Panc1 (cell line): ENCODE results near the gene TRPM5. TPM values are rescaled to one million over a fixed set of nuclear protein-coding genes. Genes with fewer than 3 reads are reported as not detected.
"Not testable (repeated sequence)": the region's sequence is repeated elsewhere in the genome, so short reads cannot be mapped to it uniquely, and the experiment has no call there.

Experiments
- ATAC-seq: fragments of 200-7000 bp; cut with Tn5 transposase; 2 replicates; pipeline ENCODE4 v1.9.1; 2020; ENCODE audit warnings: mild to moderate bottlenecking, moderate library complexity
- BruUV-seq: library from RNA; stranded (reverse); fragments of 400-500 nt; replicated peaks from 2 replicates; lab custom pipeline; 2021; lab: Mats Ljungman, UMichigan
- CTCF ChIA-PET: fragments of 300-600 bp; sonication (Branson Sonifier 250); formaldehyde crosslinking; loops from one replicate; lab custom pipeline; 2022; ENCODE audit warnings: antibody characterized with exemption; lab: Charles Lee
- POLR2A ChIA-PET: fragments of 300-600 bp; sonication (Branson Sonifier 250); formaldehyde crosslinking; loops from one replicate; lab custom pipeline; 2022; ENCODE audit warnings: antibody characterized with exemption; lab: Charles Lee
- DNase-seq: peaks from one replicate; pipeline ENCODE4 v3.0.0-alpha.2; 2010; ENCODE audit warnings: low read depth, low spot score
- H3K27ac ChIP-seq: 2 replicates; pipeline ENCODE4 v1.5.1; 2011; ENCODE audit warnings: mild to moderate bottlenecking, low read length, inconsistent platforms
- H3K27me3 ChIP-seq: fragments of 200-500 bp; sonication (Bioruptor generic); 2 replicates; pipeline ENCODE4 v1.6.0; 2014; ENCODE audit warnings: low read length, inconsistent platforms; ENCODE audit not compliant: control insufficient read depth, insufficient read depth
- H3K36me3 ChIP-seq: fragments of 200-500 bp; sonication (Bioruptor generic); 2 replicates; pipeline ENCODE4 v1.5.1; 2014; ENCODE audit warnings: inconsistent platforms, mild to moderate bottlenecking, low read length, moderate library complexity; ENCODE audit not compliant: control insufficient read depth, insufficient read depth
- H3K4me1 ChIP-seq: 2 replicates; pipeline ENCODE4 v1.5.1; 2011; ENCODE audit warnings: inconsistent platforms, mild to moderate bottlenecking, low read length, moderate library complexity; ENCODE audit not compliant: control insufficient read depth, insufficient read depth
- H3K4me3 ChIP-seq, 2 experiments: 2 replicates each; pipeline ENCODE4 v1.5.1; 2011 to 2012; ENCODE audit warnings: low read depth in 2 of 2, low read length in 2 of 2, mild to moderate bottlenecking in 2 of 2, inconsistent platforms in 1 of 2, moderate library complexity in 1 of 2
- H3K9me3 ChIP-seq: fragments of 200-500 bp; sonication (Bioruptor generic); 2 replicates; pipeline ENCODE4 v1.5.1; 2014; ENCODE audit warnings: low read depth, mild to moderate bottlenecking, inconsistent platforms, low read length, moderate library complexity; ENCODE audit not compliant: control insufficient read depth, insufficient read depth
- CTCF ChIP-seq: fragments of 450-650 bp; IDR thresholded peaks from 2 replicates; pipeline ENCODE4 v1.5.1; 2017; ENCODE audit warnings: mild to moderate bottlenecking
- POLR2AphosphoS5 ChIP-seq: IDR thresholded peaks from 2 replicates; pipeline ENCODE4 v1.6.1; 2012; ENCODE audit warnings: mild to moderate bottlenecking, low read depth, low read length, moderate library complexity
- SIN3A ChIP-seq: IDR thresholded peaks from 2 replicates; pipeline ENCODE4 v1.6.1; 2012; ENCODE audit warnings: low read depth, mild to moderate bottlenecking, low read length, moderate library complexity, borderline replicate concordance; ENCODE audit not compliant: insufficient read depth
- TCF7L2 ChIP-seq: IDR thresholded peaks from 2 replicates; pipeline ENCODE4 v1.6.1; 2011; ENCODE audit warnings: mild to moderate bottlenecking, low read depth, low read length, inconsistent platforms
- in situ Hi-C: cut with HindIII; loops from 2 replicates; pipeline ENCODE4 v1.10.0; 2016; ENCODE audit warnings: low sequenced_read_pairs, low pct_unique_long_range_greater_than_20kb
- intact Hi-C: fragments of 100-400 bp; cut with micrococcal nuclease; formaldehyde crosslinking; loops from one replicate; pipeline ENCODE4 v1.10.0; 2022; ENCODE audit not compliant: unreplicated experiment
- total RNA-seq: library from RNA; stranded (reverse); gene quantifications from one replicate; pipeline ENCODE4 v1.2.1, GENCODE V29; 2021; ENCODE audit not compliant: unreplicated experiment
- TF ChIP-seq, protein P1 (sequence below), 2 experiments: IDR thresholded peaks; 2 replicates each; pipeline ENCODE4 v1.6.1; 2011 to 2012; ENCODE audit warnings: low read depth in 2 of 2, control low read depth in 1 of 2, low read length in 1 of 2, mild to moderate bottlenecking in 1 of 2, moderate library complexity in 1 of 2; ENCODE audit not compliant: insufficient read depth in 1 of 2

The TRPM5 gene
- total RNA-seq, 1 experiment from 2014 or later, result 0.08 TPM

DNA sequence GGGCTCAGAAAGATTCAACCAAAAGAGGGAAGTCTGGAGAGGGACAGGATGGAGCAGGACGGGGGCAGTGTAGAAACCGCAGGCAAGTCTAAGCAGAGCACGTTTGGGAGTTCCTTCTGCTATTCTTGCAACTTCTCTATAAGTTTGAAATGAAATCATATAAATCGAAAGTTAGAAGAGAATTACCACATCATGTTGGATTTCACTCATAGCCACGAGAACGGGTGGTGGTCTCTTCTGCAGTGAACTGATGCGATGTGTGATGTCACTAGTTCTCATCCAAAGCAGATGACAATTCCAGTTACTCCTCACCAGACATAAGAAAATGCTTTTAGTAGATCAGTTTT lies 36.5 kb upstream of the TRPM5 start:
- ChIA-PET CTCF (no interaction called here), POLR2A (no interaction called here)
- intact Hi-C loops, result no loop called here
- no peaks in the 10 kb centered on the region for H3K9me3 ChIP-seq
- ATAC-seq, result no peak
- no peak overlapping the region for H3K27ac ChIP-seq
- no peaks in the 10 kb centered on the region for H3K4me1 ChIP-seq
- H3K27me3 ChIP-seq, result peaks cover 29% of the 10 kb centered on the region
- no peak overlapping the region for H3K4me3 ChIP-seq
- H3K36me3 ChIP-seq, result no peaks in the 10 kb centered on the region
- in situ Hi-C loops, result no loop called here
- TF ChIP-seq CTCF (no peak), POLR2AphosphoS5 (no peak), TCF7L2 (no peak), SIN3A (no peak)
- TF ChIP-seq, protein P1, sequence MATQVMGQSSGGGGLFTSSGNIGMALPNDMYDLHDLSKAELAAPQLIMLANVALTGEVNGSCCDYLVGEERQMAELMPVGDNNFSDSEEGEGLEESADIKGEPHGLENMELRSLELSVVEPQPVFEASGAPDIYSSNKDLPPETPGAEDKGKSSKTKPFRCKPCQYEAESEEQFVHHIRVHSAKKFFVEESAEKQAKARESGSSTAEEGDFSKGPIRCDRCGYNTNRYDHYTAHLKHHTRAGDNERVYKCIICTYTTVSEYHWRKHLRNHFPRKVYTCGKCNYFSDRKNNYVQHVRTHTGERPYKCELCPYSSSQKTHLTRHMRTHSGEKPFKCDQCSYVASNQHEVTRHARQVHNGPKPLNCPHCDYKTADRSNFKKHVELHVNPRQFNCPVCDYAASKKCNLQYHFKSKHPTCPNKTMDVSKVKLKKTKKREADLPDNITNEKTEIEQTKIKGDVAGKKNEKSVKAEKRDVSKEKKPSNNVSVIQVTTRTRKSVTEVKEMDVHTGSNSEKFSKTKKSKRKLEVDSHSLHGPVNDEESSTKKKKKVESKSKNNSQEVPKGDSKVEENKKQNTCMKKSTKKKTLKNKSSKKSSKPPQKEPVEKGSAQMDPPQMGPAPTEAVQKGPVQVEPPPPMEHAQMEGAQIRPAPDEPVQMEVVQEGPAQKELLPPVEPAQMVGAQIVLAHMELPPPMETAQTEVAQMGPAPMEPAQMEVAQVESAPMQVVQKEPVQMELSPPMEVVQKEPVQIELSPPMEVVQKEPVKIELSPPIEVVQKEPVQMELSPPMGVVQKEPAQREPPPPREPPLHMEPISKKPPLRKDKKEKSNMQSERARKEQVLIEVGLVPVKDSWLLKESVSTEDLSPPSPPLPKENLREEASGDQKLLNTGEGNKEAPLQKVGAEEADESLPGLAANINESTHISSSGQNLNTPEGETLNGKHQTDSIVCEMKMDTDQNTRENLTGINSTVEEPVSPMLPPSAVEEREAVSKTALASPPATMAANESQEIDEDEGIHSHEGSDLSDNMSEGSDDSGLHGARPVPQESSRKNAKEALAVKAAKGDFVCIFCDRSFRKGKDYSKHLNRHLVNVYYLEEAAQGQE (IDR thresholded peaks at IDR 0.05; ENCODE audit: insufficient read depth in 1 of 2, low read depth in 2 of 2, low read length in 1 of 2), result no peak
- no TSS peak for BruUV-seq
- DNase-seq, result no peak

DNA sequence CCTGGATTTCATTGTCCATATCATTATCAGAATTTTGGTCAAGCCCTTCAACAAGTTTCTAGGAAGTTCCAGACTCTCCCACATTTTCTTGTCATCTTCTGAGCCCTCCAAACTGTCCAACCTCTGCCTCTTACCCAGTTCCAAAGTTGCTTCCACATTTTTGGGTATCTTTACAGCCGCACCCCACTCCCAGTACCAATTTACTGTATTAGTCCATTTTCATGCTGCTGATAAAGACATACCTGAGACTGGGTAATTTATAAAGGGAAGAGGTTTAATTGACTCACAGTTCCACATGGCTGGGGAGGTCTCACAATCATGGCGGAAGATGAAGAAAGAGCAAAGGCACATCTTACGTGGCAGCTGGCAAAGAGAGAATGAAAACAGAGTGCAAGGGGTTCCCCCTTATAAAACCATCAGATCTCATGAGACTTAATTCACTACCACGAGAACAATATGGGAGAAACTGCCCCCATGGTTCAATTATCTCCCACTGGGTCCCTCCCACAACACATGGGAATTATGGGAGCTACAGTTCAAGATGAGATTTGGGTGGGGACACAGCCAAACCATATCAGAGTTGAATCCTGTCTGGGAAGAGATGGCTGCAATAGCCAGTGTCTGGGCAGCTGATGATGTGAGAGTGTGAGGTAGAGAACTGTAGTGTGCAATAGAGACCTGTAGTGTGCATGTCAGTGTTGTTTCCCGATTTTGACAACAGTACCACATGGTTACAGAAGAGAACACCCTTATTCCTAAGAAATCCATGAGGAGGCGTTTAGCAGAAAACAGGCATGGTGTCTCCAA lies 36.0 kb upstream of the TRPM5 start:
- ATAC-seq, H3K27ac ChIP-seq, POLR2A ChIA-PET, DNase-seq, in situ Hi-C loops, intact Hi-C loops, H3K4me1 ChIP-seq, H3K36me3 ChIP-seq, BruUV-seq, H3K9me3 ChIP-seq, H3K4me3 ChIP-seq, CTCF ChIA-PET: not testable (repeated sequence)
- peaks cover 29% of the 10 kb centered on the region for H3K27me3 ChIP-seq

DNA sequence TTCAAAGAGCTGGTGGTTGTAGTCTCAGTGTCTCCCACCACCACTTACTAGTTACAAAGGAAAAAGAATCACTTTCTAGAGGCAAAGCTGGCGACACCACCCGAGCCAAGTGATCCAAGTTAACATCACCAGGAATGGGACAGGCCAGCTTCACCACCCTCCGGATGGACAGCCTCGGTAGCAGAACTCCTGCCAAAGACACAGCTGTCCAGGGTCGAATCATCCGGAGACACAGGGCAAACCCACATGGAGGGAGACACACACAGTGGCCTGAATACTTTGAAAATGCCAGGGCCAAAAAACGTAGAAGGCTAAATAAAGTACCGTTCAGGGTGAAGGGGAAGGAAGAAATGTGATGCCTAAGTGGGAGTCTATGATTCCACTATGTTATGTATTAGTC lies 33.6 kb upstream of the TRPM5 start:
- ATAC-seq (no peak), DNase-seq (no peak)
- TF ChIP-seq CTCF (no peak), TCF7L2 (no peak), POLR2AphosphoS5 (no peak), SIN3A (no peak)
- TF ChIP-seq, protein P1 (IDR thresholded peaks at IDR 0.05; ENCODE audit: insufficient read depth in 1 of 2, low read depth in 2 of 2, low read length in 1 of 2), result no peak
- Histone ChIP-seq H3K36me3 (no peaks in the 10 kb centered on the region), H3K4me3 (no peak overlapping the region), H3K4me1 (no peaks in the 10 kb centered on the region), H3K27me3 (peaks cover 19% of the 10 kb centered on the region), H3K9me3 (no peaks in the 10 kb centered on the region), H3K27ac (no peak overlapping the region)
- in situ Hi-C loops (no loop called here), intact Hi-C loops (no loop called here)
- no TSS peak for BruUV-seq
- POLR2A ChIA-PET, result no interaction called here
- CTCF ChIA-PET, result no interaction called here
